SK-N-SH treated with all-trans-retinoic acid at 6 μM for 48 hours (cell line): Measurements from ENCODE around the gene MAST3.

ENCODE experiments used
- ARNTL ChIP-seq: fragments of 450-650 bp; formaldehyde crosslinking; IDR thresholded peaks from 2 replicates; pipeline ENCODE4 v1.5.0; 2020; ENCODE audit warnings: low read depth, mild to moderate bottlenecking, moderate library complexity, borderline replicate concordance
- ESRRG ChIP-seq: fragments of 250-450 bp; sonication (Bioruptor Pico); IDR thresholded peaks from 2 replicates; pipeline ENCODE4 v1.6.1; 2021; ENCODE audit warnings: mild to moderate bottlenecking
- GLIS3 ChIP-seq: fragments of 250-450 bp; sonication (Bioruptor Pico); IDR thresholded peaks from 2 replicates; pipeline ENCODE4 v1.5.0; 2020; ENCODE audit warnings: mild to moderate bottlenecking, moderate library complexity
- RARB ChIP-seq: fragments of 250-450 bp; sonication (Bioruptor Pico); IDR thresholded peaks from 2 replicates; pipeline ENCODE4 v1.8.0; 2021; ENCODE audit warnings: mild to moderate bottlenecking, moderate library complexity
- TOX ChIP-seq: fragments of 250-450 bp; sonication (Bioruptor Pico); IDR thresholded peaks from 2 replicates; pipeline ENCODE4 v1.8.0; 2021; ENCODE audit warnings: mild to moderate bottlenecking, moderate library complexity, borderline replicate concordance
- ZFP30 ChIP-seq: fragments of 450-650 bp; formaldehyde crosslinking; IDR thresholded peaks from 2 replicates; pipeline ENCODE4 v1.5.0; 2022; ENCODE audit warnings: mild to moderate bottlenecking, moderate library complexity
- ZNF8 ChIP-seq: fragments of 450-650 bp; formaldehyde crosslinking; IDR thresholded peaks from 2 replicates; pipeline ENCODE4 v1.5.0; 2020; ENCODE audit warnings: mild to moderate bottlenecking, moderate library complexity
- TF ChIP-seq, protein P1 (sequence below): fragments of 250-450 bp; sonication (Bioruptor Pico); IDR thresholded peaks from 2 replicates; pipeline ENCODE4 v1.8.0; 2020; ENCODE audit warnings: mild to moderate bottlenecking, moderate library complexity, borderline replicate concordance
- TF ChIP-seq, protein P2 (sequence below): fragments of 250-450 bp; sonication (Bioruptor Pico); IDR thresholded peaks from 2 replicates; pipeline ENCODE4 v1.5.1; 2021; ENCODE audit warnings: mild to moderate bottlenecking, moderate library complexity

DNA sequence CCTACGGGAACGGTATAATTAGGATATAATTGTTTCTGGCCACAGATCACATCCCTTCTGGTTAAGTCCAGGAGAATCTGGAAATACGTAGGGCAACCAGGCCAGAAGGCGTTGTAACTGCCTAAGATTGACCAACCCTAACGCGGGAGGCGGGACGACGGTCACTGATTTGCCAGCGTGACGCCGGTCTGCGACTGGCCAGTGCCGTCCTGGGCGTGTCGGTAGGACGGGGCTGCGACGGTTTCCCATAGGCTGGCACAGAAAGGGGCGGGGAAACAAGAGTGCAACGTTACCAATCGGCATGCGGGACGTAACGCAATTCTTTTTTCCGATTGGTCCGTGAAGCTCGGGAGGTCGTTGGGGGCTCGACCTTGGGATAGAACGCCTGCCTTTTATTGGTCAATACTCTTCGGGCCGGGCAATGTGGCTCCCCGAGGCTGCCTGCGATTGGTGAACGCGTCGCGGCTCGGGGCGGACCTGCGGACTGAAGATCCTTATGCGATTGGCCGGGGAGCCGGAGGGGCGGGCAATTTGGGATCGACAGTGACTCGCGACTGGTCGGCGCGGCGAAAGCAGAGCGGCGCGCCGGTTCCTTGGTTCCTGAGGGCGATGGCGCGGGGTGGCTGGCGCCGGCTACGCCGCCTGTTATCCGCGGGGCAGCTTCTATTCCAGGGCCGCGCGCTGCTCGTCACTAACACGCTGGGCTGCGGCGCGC is 95.3 kb downstream of the MAST3 start, which contains the start of gene MPV17L2:
- TF ChIP-seq ARNTL (CRISPR knock-in tag), result peak; percentile 27; the same call in 1 of the 2 replicates
- TF ChIP-seq RARB (CRISPR knock-in tag), result no peak
- no peak for TF ChIP-seq ZNF8 (CRISPR knock-in tag)
- TF ChIP-seq TOX (CRISPR knock-in tag), result no peak
- TF ChIP-seq, protein P1, sequence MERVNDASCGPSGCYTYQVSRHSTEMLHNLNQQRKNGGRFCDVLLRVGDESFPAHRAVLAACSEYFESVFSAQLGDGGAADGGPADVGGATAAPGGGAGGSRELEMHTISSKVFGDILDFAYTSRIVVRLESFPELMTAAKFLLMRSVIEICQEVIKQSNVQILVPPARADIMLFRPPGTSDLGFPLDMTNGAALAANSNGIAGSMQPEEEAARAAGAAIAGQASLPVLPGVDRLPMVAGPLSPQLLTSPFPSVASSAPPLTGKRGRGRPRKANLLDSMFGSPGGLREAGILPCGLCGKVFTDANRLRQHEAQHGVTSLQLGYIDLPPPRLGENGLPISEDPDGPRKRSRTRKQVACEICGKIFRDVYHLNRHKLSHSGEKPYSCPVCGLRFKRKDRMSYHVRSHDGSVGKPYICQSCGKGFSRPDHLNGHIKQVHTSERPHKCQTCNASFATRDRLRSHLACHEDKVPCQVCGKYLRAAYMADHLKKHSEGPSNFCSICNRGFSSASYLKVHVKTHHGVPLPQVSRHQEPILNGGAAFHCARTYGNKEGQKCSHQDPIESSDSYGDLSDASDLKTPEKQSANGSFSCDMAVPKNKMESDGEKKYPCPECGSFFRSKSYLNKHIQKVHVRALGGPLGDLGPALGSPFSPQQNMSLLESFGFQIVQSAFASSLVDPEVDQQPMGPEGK, result no peak
- no peak for TF ChIP-seq ESRRG (CRISPR knock-in tag)
- no peak for TF ChIP-seq GLIS3 (CRISPR knock-in tag)
- TF ChIP-seq, protein P2, sequence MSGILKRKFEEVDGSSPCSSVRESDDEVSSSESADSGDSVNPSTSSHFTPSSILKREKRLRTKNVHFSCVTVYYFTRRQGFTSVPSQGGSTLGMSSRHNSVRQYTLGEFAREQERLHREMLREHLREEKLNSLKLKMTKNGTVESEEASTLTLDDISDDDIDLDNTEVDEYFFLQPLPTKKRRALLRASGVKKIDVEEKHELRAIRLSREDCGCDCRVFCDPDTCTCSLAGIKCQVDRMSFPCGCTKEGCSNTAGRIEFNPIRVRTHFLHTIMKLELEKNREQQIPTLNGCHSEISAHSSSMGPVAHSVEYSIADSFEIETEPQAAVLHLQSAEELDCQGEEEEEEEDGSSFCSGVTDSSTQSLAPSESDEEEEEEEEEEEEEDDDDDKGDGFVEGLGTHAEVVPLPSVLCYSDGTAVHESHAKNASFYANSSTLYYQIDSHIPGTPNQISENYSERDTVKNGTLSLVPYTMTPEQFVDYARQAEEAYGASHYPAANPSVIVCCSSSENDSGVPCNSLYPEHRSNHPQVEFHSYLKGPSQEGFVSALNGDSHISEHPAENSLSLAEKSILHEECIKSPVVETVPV (CRISPR knock-in tag), result no peak
- peak; percentile 33; the same call in 1 of the 2 replicates for TF ChIP-seq ZFP30
